ENCODE results near the gene DHX8. TPM values are rescaled to one million over a fixed set of nuclear protein-coding genes. Genes with fewer than 3 reads are reported as not detected.
"Not testable (repeated sequence)": the region's sequence is repeated elsewhere in the genome, so short reads cannot be mapped to it uniquely, and the experiment has no call there.

DHX8 gene
- total RNA-seq, 3 donors from 2014 or later: 41.0 to 54.7 (median 46.9) TPM

DNA sequence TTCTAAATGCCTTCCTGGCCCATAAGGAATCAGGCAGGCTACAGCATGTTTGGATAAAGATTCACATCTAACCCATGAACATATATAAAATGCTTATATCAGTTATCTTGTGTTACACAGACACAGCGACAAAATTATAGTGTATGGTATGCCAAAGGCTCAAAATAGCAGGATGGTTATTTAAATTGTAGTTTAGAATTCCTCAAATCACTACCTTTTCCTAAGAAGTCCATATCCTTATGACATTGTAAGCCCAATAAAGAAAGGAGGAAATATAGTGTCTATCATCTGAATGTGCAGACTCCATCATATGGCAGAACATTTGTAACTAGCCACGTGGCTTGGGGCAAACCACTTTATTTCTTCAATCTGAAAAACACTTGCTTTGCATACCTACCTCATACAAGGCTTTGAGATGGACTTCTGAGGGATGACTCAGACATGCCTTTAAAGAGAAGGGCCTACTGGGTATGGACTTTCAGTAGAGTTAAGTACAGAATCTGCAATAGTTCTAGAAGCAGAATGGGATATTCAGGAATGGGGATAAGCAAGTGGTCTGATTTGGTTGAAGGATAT lies 12.1 kb upstream of the DHX8 start:
- TF ChIP-seq CTCF (IDR thresholded peaks at IDR 0.05): no peak
- intact Hi-C loops (cut with DNase I, micrococcal nuclease): no loop called here
- no peak for ATAC-seq

GRCh38 chr17:43475494-43476089 lies 8.2 kb upstream of the DHX8 start:
- no peak overlapping the region for H3K4me3 ChIP-seq
- H3K36me3 ChIP-seq (ENCODE audit: low read depth): no peaks in the 10 kb centered on the region
- intact Hi-C loops (cut with DNase I, micrococcal nuclease): no loop called here
- ATAC-seq: no peak
- no peak for TF ChIP-seq CTCF (IDR thresholded peaks at IDR 0.05)
- H3K9me3 ChIP-seq: no peaks in the 10 kb centered on the region
- no peak for DNase-seq
- no peaks in the 10 kb centered on the region for H3K4me1 ChIP-seq (ENCODE audit: low read depth)

More for the DNA sequence above, 12.1 kb upstream of the DHX8 start:
- Histone ChIP-seq H3K4me3 (no peak overlapping the region), H3K9me3 (no peaks in the 10 kb centered on the region), H3K4me1 (ENCODE audit: low read depth) (no peaks in the 10 kb centered on the region), H3K36me3 (ENCODE audit: low read depth) (no peaks in the 10 kb centered on the region)
- no peak for DNase-seq

- ATAC-seq: not testable (repeated sequence)
Observed at GRCh38 chr17:43476306-43476705, 7.5 kb upstream of the DHX8 start.

DNA sequence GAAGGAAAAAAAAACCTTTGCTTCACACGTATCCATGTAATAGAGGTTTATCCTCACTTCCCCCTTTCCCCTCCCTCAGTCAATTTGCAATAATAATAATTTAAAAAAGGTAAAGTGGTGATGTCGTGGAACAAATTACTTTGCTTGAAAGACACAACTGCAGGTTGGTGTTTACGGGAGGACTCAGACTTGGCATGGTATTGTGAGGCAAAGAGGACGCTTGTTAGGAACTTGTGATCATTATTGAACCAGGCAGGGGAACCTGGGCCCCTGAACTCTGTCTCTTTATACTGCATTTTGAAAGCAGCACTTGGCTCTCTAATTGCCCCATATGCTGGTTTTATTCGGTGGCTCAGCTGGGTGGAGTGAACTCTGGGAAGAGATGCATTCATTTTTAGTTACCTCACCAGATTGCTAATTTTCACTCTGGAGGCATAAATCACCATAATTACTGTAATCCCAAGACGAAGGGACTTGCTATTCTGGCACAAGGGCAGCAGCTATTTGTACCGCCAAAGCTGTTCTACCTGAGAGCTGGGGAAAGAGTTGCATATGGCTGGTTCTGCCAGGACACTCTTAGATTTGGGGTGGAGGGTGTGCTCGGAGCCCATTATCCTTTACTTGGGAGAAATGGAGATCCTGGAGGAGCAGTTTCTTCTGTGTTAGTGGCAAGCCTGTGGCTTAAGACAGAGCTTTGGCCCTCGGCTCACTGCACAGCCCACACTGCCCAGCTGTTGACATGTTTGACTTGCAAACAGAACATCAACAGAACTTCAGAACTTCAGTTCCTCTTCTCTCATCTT lies 5.7 kb upstream of the DHX8 start:
- Histone ChIP-seq H3K9me3 (no peaks in the 10 kb centered on the region), H3K4me3 (no peak overlapping the region), H3K4me1 (ENCODE audit: low read depth) (peaks cover 3% of the 10 kb centered on the region), H3K36me3 (ENCODE audit: low read depth) (no peaks in the 10 kb centered on the region)
- TF ChIP-seq CTCF (IDR thresholded peaks at IDR 0.05): no peak
- DNase-seq: no peak
- no peak for ATAC-seq
- intact Hi-C loops (cut with DNase I, micrococcal nuclease): no loop called here

More at GRCh38 chr17:43476306-43476705, 7.5 kb upstream of the DHX8 start:
- DNase-seq; H3K9me3 ChIP-seq; H3K4me1 ChIP-seq (ENCODE audit: low read depth); H3K4me3 ChIP-seq; intact Hi-C loops (cut with DNase I, micrococcal nuclease); H3K36me3 ChIP-seq (ENCODE audit: low read depth): not testable (repeated sequence)

DNA sequence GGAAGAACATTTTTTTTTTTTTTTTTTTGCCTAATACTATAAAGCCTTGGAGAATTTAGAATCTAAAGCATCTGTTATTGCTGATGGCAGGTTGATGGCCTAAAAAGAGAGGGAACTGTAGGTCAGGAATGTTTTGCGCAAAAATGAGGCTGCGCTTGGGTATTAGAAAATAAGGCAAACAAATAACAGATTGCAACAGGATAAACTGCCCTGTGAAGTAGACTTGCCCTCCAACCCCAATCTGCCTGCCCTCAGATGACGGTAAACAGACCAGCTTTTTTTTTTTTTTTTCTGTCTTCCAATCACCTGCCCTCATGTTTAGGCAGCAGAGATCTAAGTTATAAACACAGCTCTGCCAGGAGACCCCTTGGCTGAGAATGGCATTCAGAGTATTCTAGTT lies 3.8 kb upstream of the DHX8 start:
- H3K36me3 ChIP-seq (ENCODE audit: low read depth): peaks cover 4% of the 10 kb centered on the region
- TF ChIP-seq CTCF (IDR thresholded peaks at IDR 0.05): no peak
- DNase-seq: no peak
- intact Hi-C loops (cut with DNase I, micrococcal nuclease): no loop called here
- H3K4me1 ChIP-seq (ENCODE audit: low read depth): peaks cover 15% of the 10 kb centered on the region
- no peak for ATAC-seq
- no peak overlapping the region for H3K4me3 ChIP-seq
- H3K9me3 ChIP-seq: no peaks in the 10 kb centered on the region
